MM.1S (cell line): ENCODE results near the gene CLIC5.

Experiments used
- DNase-seq: peaks from one replicate; pipeline ENCODE4 v3.0.0-alpha.2; 2015
- H2AFZ ChIP-seq: fragments of 300-600 bp; sonication (generic); 2 replicates; pipeline ENCODE4 v1.6.0; 2016; ENCODE audit warnings: antibody characterized with exemption, low read length
- H3F3A ChIP-seq: fragments of 300-600 bp; sonication (generic); 2 replicates; pipeline ENCODE4 v1.6.1; 2016; ENCODE audit warnings: mild to moderate bottlenecking, antibody characterized with exemption, low read length, moderate library complexity, mixed read lengths; ENCODE audit not compliant: insufficient read depth
- H3K27ac ChIP-seq: fragments of 300-600 bp; sonication (generic); 2 replicates; pipeline ENCODE4 v1.5.1; 2016; ENCODE audit warnings: mild to moderate bottlenecking, low read length
- H3K27me3 ChIP-seq: fragments of 300-600 bp; sonication (generic); replicated peaks from 2 replicates; pipeline ENCODE4 v1.6.0; 2016; ENCODE audit warnings: low read length; ENCODE audit not compliant: insufficient read depth
- H3K36me3 ChIP-seq: fragments of 300-600 bp; sonication (generic); replicated peaks from 2 replicates; pipeline ENCODE4 v1.6.1; 2016; ENCODE audit warnings: mild to moderate bottlenecking, low read length, mixed read lengths; ENCODE audit not compliant: insufficient read depth
- H3K4me1 ChIP-seq: fragments of 300-600 bp; sonication (generic); 2 replicates; pipeline ENCODE4 v1.6.1; 2016; ENCODE audit warnings: low read length, mixed read lengths
- H3K4me2 ChIP-seq: fragments of 300-600 bp; sonication (generic); 2 replicates; pipeline ENCODE4 v1.6.0; 2016; ENCODE audit warnings: low read depth, low read length
- H3K4me3 ChIP-seq: fragments of 300-600 bp; sonication (generic); 2 replicates; pipeline ENCODE4 v1.5.1; 2016; ENCODE audit warnings: low read length, mixed read lengths
- H3K79me2 ChIP-seq: fragments of 300-600 bp; sonication (generic); 2 replicates; pipeline ENCODE4 v1.6.1; 2016; ENCODE audit warnings: mixed run types, low read length, mixed read lengths
- H3K9ac ChIP-seq: fragments of 300-600 bp; sonication (generic); 2 replicates; pipeline ENCODE4 v1.6.1; 2016; ENCODE audit warnings: low read length, mixed read lengths
- H3K9me2 ChIP-seq: fragments of 300-600 bp; sonication (generic); replicated peaks from 2 replicates; pipeline ENCODE4 v1.6.1; 2016; ENCODE audit warnings: mild to moderate bottlenecking, low read length, mixed read lengths; ENCODE audit not compliant: insufficient read depth
- H3K9me3 ChIP-seq: fragments of 300-600 bp; sonication (generic); replicated peaks from 2 replicates; pipeline ENCODE4 v1.6.1; 2016; ENCODE audit warnings: mild to moderate bottlenecking, low read length, mixed read lengths; ENCODE audit not compliant: insufficient read depth
- H4K20me1 ChIP-seq: fragments of 300-600 bp; sonication (generic); 2 replicates; pipeline ENCODE4 v1.6.1; 2016; ENCODE audit warnings: mild to moderate bottlenecking, low read length, moderate library complexity, mixed read lengths; ENCODE audit not compliant: insufficient read depth
- EZH2 ChIP-seq: fragments of 300-600 bp; sonication (generic); optimal IDR thresholded peaks from 2 replicates; pipeline ENCODE3; 2017; ENCODE audit warnings: low read depth, mild to moderate bottlenecking, antibody characterized with exemption, low read length, mixed read lengths
- EZH2phosphoT487 ChIP-seq: fragments of 300-600 bp; sonication (generic); IDR thresholded peaks from 2 replicates; pipeline ENCODE4 v1.6.1; 2018; ENCODE audit warnings: antibody characterized with exemption, low read length
- TF ChIP-seq, protein P1 (sequence below): fragments of 300-600 bp; sonication (generic); IDR thresholded peaks from 2 replicates; pipeline ENCODE4 v1.5.1; 2016; ENCODE audit warnings: antibody characterized with exemption, low read length, mixed read lengths

Gene CLIC5

DNA sequence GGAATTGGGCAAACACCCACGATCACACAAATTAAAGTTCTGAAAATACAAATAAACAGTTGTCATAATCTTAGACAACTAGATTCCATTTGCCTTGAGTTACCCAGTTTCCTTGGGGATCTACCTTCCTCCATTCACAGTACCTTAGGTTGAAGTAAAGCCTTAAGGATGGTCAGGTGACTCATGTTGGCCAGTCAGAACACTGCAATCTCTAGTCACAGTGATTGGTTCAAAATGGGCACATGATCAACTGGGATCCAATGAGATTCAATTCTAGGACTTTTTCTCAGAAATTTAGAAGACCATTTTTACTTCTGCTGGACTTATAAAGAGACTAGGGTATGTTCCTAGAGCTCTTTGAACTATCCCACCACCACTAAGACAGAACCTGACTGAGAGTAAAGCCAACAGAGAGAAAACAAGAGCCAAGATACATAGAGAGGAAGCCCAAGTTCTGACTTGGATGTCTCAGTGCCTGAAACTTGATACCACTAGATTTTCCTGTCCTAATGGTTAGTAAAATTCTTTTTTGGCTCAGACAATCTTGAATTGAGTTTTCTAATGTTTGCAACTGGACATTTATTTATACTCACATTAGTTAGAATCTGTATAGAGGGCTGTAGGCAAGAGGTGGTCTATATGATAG lies 8.6 kb upstream of the CLIC5 start:
- no peaks in the 10 kb centered on the region for H3K9me3 ChIP-seq
- no peak overlapping the region for H3K27ac ChIP-seq
- H3K4me1 ChIP-seq: no peaks in the 10 kb centered on the region
- no peak for TF ChIP-seq EZH2phosphoT487
- TF ChIP-seq EZH2: no peak
- TF ChIP-seq, protein P1, sequence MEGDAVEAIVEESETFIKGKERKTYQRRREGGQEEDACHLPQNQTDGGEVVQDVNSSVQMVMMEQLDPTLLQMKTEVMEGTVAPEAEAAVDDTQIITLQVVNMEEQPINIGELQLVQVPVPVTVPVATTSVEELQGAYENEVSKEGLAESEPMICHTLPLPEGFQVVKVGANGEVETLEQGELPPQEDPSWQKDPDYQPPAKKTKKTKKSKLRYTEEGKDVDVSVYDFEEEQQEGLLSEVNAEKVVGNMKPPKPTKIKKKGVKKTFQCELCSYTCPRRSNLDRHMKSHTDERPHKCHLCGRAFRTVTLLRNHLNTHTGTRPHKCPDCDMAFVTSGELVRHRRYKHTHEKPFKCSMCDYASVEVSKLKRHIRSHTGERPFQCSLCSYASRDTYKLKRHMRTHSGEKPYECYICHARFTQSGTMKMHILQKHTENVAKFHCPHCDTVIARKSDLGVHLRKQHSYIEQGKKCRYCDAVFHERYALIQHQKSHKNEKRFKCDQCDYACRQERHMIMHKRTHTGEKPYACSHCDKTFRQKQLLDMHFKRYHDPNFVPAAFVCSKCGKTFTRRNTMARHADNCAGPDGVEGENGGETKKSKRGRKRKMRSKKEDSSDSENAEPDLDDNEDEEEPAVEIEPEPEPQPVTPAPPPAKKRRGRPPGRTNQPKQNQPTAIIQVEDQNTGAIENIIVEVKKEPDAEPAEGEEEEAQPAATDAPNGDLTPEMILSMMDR: no peak
- no peaks in the 10 kb centered on the region for H3K9me2 ChIP-seq
- no peak overlapping the region for H3K9ac ChIP-seq
- no peaks in the 10 kb centered on the region for H3F3A ChIP-seq
- no peak overlapping the region for H2AFZ ChIP-seq
- H3K36me3 ChIP-seq: no peaks in the 10 kb centered on the region
- H4K20me1 ChIP-seq: no peaks in the 10 kb centered on the region
- H3K27me3 ChIP-seq: no peaks in the 10 kb centered on the region
- no peak for DNase-seq
- no peak overlapping the region for H3K4me3 ChIP-seq
- no peaks in the 10 kb centered on the region for H3K79me2 ChIP-seq
- no peak overlapping the region for H3K4me2 ChIP-seq

DNA sequence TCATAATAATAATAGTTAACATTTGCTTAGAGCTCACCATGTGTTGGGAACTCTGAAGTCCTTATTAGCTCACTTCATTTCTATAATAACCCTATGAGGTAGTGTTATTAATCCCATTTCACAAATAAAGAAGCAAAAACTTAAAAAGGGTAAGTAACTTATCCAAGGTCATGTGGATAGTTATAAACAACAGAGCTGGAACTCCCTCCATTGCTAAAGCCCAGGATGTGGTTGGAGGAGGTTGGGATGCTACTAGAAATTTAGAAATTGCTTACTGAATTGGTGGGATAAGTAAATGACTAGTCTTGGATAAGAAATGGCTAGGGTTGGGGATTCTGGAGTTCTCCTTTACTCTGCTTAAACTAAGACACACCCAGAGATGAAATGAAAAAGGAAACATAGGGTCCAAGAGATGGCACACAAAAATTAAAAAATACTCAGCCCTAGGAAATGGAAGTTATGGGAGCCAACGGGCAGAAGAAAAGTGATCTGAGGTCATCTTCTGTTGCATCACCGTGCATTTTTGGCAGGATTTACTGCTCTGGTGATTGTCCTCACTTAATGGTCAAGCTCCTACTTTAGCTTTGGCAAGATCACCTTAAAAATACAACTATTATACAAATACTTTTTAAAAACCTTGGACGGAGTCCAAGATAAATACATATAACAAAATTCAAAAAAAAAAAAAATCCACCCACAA lies 7.7 kb upstream of the CLIC5 start:
- TF ChIP-seq EZH2phosphoT487 (no peak), EZH2 (no peak)
- TF ChIP-seq, protein P1: no peak
- no peak overlapping the region for H3K4me2 ChIP-seq
- DNase-seq: no peak
- no peaks in the 10 kb centered on the region for H3K4me1 ChIP-seq
- H3K4me3 ChIP-seq: no peak overlapping the region
- no peaks in the 10 kb centered on the region for H3K27me3 ChIP-seq
- H3K9me3 ChIP-seq: no peaks in the 10 kb centered on the region
- H3F3A ChIP-seq: no peaks in the 10 kb centered on the region
- H4K20me1 ChIP-seq: no peaks in the 10 kb centered on the region
- H3K36me3 ChIP-seq: no peaks in the 10 kb centered on the region
- H3K9ac ChIP-seq: no peak overlapping the region
- H3K9me2 ChIP-seq: no peaks in the 10 kb centered on the region
- no peaks in the 10 kb centered on the region for H3K79me2 ChIP-seq
- no peak overlapping the region for H3K27ac ChIP-seq
- no peak overlapping the region for H2AFZ ChIP-seq

DNA sequence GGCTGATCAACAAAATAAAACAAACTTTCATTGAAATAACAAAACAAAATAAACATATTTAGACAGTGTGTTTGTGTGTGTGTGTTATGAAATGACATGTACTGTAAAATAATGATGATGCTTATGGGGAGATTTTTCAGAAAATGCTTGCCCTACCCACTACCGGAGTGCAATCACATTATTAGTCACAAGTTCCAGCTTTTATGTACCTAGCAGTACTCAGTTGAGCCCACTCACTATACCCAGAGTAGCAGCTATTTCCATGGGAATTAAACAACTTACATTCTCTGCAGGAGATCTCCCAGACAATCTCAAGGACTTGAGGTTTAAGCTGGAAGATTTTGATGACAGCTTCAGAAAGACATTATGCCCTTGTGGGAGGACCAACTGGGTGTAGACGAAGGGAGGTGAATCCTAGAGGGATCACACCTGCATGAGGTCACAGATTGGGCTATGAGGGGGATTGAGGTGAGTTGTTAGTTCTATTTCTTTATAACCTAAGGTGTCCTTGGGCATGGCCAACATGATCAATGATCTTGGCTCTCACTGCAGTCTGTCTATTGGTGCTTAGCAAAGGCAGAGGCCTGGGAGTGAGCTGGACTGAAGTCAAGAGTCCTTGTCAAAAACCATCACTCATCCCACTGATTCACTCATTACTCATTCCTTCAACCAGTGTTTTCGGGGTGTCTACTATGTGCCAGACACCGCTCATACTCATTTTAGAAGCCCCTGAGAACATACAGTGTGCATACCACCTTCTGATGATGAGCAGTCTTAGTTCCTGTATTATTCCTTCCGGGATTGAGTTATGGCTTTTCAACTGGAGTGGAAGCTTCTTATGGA lies 6.7 kb upstream of the CLIC5 start:
- Histone ChIP-seq H4K20me1 (no peaks in the 10 kb centered on the region), H3K27me3 (no peaks in the 10 kb centered on the region), H3K9me2 (no peaks in the 10 kb centered on the region)

More for the DNA sequence above, 6.7 kb upstream of the CLIC5 start:
- Histone ChIP-seq H3K4me3 (no peak overlapping the region), H2AFZ (no peak overlapping the region), H3K79me2 (no peaks in the 10 kb centered on the region), H3K36me3 (no peaks in the 10 kb centered on the region), H3K9ac (no peak overlapping the region), H3K27ac (no peak overlapping the region), H3K9me3 (no peaks in the 10 kb centered on the region), H3F3A (no peaks in the 10 kb centered on the region), H3K4me2 (no peak overlapping the region), H3K4me1 (no peaks in the 10 kb centered on the region)
- TF ChIP-seq EZH2phosphoT487 (no peak), EZH2 (no peak)
- TF ChIP-seq, protein P1: no peak
- DNase-seq: no peak
